Esophagus muscularis mucosa (tissue), 4 donors: ENCODE results near the gene ITGB6. TPM values are rescaled to one million over a fixed set of nuclear protein-coding genes. Genes with fewer than 3 reads are reported as not detected.

ENCODE experiments used
- DNase-seq: peaks from one replicate; pipeline ENCODE4 v3.0.0-alpha.2; 2017; ENCODE audit errors: extremely low spot score
- H3K27ac ChIP-seq, 4 donors: fragments of 200-600 bp; sonication (generic); replicated peaks in 1 of 4; 1 replicate in 3 of 4; 2 replicates in 1 of 4; pipeline ENCODE4 v1.5.1; 2016 to 2019; ENCODE audit warnings: mild to moderate bottlenecking in 1 of 4
- H3K27me3 ChIP-seq, 4 donors: fragments of 200-600 bp; sonication (generic); one replicate each; pipeline versions ENCODE4 v1.5.1 to v1.6.0; 2016 to 2019
- H3K36me3 ChIP-seq, 4 donors: fragments of 200-600 bp; sonication (generic); one replicate each; pipeline ENCODE4 v1.5.1; 2016 to 2019
- H3K4me1 ChIP-seq, 4 donors: fragments of 200-600 bp; sonication (generic); one replicate each; pipeline ENCODE4 v1.5.1; 2016 to 2019
- H3K4me3 ChIP-seq, 4 donors: fragments of 200-600 bp; sonication (generic); 1 replicate in 2 of 4; 2 replicates in 2 of 4; pipeline ENCODE4 v1.5.1; 2016 to 2019; ENCODE audit warnings: mild to moderate bottlenecking in 4 of 4, moderate library complexity in 1 of 4
- H3K9me3 ChIP-seq, 4 donors: fragments of 200-600 bp; sonication (generic); 1 replicate in 3 of 4; 2 replicates in 1 of 4; pipeline ENCODE4 v1.5.1; 2016 to 2019
- EP300 ChIP-seq: sonication (generic); formaldehyde crosslinking; IDR thresholded peaks from one replicate; pipeline ENCODE4 v1.6.1; 2017; ENCODE audit warnings: antibody characterized with exemption
- POLR2A ChIP-seq: fragments of 450-650 bp; IDR thresholded peaks from one replicate; pipeline ENCODE4 v1.6.1; 2017; ENCODE audit warnings: antibody characterized with exemption, moderate library complexity, mild to moderate bottlenecking, low read depth
- POLR2AphosphoS5 ChIP-seq, 2 donors: sonication (generic); formaldehyde crosslinking; IDR thresholded peaks; one replicate each; pipeline ENCODE4 v1.6.1; 2017; ENCODE audit warnings: antibody characterized with exemption in 2 of 2
- WGBS: methylation state at CpG from one replicate; pipeline ENCODE4 v1.1.5; 2018; 5-methylcytosine and 5-hydroxymethylcytosine counted together
- intact Hi-C: fragments of 100-400 bp; cut with DNase I; formaldehyde crosslinking; loops from one replicate; pipeline ENCODE4 v1.15.1; 2023
- total RNA-seq, 4 donors: library from RNA; depleted of rRNA; stranded (reverse); fragments of >200 nt; gene quantifications; one replicate each; pipeline versions ENCODE4 v1.1.0 to v1.2.1, GENCODE V29; 2016
- TF ChIP-seq, protein P1 (sequence below), 3 experiments: fragments of 200-600 bp in 2 of 3; fragments of 450-650 bp in 1 of 3; sonication (generic) in 2 of 3; IDR thresholded peaks; one replicate each; pipeline ENCODE4 v1.5.1; 2017 to 2019; ENCODE audit warnings: antibody characterized with exemption in 3 of 3, mild to moderate bottlenecking in 2 of 3, moderate library complexity in 1 of 3

The ITGB6 gene
- total RNA-seq, 4 donors from 2014 or later: 0.17 to 3.4 TPM; not detected in 2

DNA sequence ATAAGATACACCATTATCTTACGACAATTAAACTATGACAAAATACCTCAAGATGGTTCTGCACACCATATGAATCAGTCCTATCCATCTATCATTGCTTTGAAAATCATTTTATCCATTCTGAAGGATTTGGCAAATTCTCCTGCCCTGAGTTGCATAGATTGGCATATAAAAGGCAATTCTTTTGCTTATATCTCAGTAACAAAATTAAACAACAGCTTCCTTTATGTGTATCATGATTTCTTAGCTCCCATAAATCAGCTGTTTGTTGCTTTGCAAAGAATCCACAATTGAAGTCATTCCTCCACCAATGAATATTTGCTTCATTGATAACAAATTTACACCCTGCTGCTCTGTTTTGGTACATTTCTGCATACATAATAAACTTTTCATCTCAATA lies 61.7 kb downstream of the ITGB6 start:
- no peak overlapping the region for H3K27ac ChIP-seq
- no peaks in the 10 kb centered on the region for H3K9me3 ChIP-seq
- H3K4me1 ChIP-seq: no peaks in the 10 kb centered on the region
- TF ChIP-seq EP300 (no peak), POLR2A (no peak), POLR2AphosphoS5 (IDR thresholded peaks at IDR 0.05) (no peak)
- TF ChIP-seq, protein P1, sequence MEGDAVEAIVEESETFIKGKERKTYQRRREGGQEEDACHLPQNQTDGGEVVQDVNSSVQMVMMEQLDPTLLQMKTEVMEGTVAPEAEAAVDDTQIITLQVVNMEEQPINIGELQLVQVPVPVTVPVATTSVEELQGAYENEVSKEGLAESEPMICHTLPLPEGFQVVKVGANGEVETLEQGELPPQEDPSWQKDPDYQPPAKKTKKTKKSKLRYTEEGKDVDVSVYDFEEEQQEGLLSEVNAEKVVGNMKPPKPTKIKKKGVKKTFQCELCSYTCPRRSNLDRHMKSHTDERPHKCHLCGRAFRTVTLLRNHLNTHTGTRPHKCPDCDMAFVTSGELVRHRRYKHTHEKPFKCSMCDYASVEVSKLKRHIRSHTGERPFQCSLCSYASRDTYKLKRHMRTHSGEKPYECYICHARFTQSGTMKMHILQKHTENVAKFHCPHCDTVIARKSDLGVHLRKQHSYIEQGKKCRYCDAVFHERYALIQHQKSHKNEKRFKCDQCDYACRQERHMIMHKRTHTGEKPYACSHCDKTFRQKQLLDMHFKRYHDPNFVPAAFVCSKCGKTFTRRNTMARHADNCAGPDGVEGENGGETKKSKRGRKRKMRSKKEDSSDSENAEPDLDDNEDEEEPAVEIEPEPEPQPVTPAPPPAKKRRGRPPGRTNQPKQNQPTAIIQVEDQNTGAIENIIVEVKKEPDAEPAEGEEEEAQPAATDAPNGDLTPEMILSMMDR (IDR thresholded peaks at IDR 0.05): no peak
- no peaks in the 10 kb centered on the region for H3K27me3 ChIP-seq
- no peaks in the 10 kb centered on the region for H3K36me3 ChIP-seq
- no peak overlapping the region for H3K4me3 ChIP-seq
- intact Hi-C loops: no loop called here
- WGBS: 96% methylated on average over 1 of the region's 1 CpG
- no peak for DNase-seq

DNA sequence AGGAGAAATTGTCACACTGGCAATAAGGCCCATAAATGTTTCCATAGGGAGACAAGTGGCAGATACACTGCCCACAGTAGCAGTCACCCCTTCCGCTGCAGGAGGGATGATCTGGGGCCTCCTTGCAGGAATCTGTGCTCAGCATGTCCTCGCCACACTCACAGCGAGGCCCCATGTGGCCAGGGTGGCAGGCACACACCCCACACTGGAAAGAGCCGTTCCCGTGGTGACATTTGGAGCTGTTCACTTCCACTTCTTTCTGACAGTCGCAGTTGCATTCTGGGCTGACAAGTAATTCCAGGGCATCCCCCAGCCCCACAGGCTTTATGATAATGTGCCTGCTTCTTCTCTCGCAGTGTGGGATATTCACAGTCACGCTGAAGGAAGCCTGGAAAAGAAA lies 62.6 kb downstream of the ITGB6 start:
- H3K27me3 ChIP-seq: no peaks in the 10 kb centered on the region
- no peaks in the 10 kb centered on the region for H3K9me3 ChIP-seq
- TF ChIP-seq EP300 (no peak), POLR2AphosphoS5 (IDR thresholded peaks at IDR 0.05) (no peak), POLR2A (no peak)
- TF ChIP-seq, protein P1 (IDR thresholded peaks at IDR 0.05): no peak
- H3K36me3 ChIP-seq: no peaks in the 10 kb centered on the region
- H3K27ac ChIP-seq: no peak overlapping the region
- intact Hi-C loops: no loop called here
- no peak for DNase-seq
- no peaks in the 10 kb centered on the region for H3K4me1 ChIP-seq
- H3K4me3 ChIP-seq: no peak overlapping the region
- WGBS: 89% methylated on average over 6 of the region's 8 CpGs

DNA sequence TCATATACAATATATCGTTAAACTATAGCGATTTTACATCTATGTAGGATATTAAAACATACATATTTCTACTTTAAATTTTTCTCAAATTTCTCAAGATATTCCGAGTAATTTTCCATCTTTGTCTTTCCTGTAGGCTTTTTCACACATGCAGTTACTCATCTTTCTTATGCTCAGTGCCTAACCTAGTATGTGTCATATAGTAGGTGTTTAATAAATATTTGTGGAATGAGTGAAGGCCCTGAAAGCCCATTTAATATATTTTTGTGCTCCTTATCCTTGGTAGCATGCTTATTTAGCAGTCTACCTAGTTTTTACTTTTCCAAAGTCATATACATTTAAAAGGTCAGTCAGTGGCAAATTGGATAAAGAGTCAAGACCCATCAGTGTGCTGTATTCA lies 67.3 kb downstream of the ITGB6 start:
- TF ChIP-seq POLR2A (no peak), EP300 (no peak)
- TF ChIP-seq, protein P1 (IDR thresholded peaks at IDR 0.05): no peak
- intact Hi-C loops: no loop called here
- H3K27me3 ChIP-seq: no peaks in the 10 kb centered on the region

DNA sequence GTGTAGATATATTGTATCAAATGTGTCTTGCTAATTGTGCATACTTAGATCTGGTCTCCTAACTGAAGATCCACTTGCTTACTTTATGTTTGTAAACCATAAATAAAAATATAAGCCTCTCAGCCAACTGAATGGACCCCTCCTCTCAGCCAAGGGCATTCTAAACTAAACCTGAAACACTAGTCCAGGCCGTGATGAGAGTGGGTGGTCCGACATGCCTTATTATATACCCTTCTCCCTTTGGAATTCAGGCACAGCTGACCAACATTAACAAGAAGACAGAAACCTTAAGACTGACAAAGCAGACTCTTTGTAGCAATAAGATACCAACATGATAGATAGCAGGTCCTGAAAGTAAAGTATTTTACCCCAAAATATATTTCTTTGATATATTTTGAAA lies 73.3 kb downstream of the ITGB6 start:
- DNase-seq: no peak
- H3K4me1 ChIP-seq: no peaks in the 10 kb centered on the region
- H3K27ac ChIP-seq: no peak overlapping the region
- H3K4me3 ChIP-seq: no peak overlapping the region
- no peak for TF ChIP-seq EP300
- TF ChIP-seq POLR2AphosphoS5 (IDR thresholded peaks at IDR 0.05): no peak
- no peak for TF ChIP-seq POLR2A
- TF ChIP-seq, protein P1 (IDR thresholded peaks at IDR 0.05): no peak
- H3K27me3 ChIP-seq: no peaks in the 10 kb centered on the region
- H3K36me3 ChIP-seq: no peaks in the 10 kb centered on the region
- 85% methylated on average over 2 of the region's 2 CpGs for WGBS
- intact Hi-C loops: no loop called here
- no peaks in the 10 kb centered on the region for H3K9me3 ChIP-seq

More for the DNA sequence above, 67.3 kb downstream of the ITGB6 start:
- no peaks in the 10 kb centered on the region for H3K36me3 ChIP-seq
- H3K4me3 ChIP-seq: no peak overlapping the region
- no peak for DNase-seq
- no peak overlapping the region for H3K27ac ChIP-seq
- WGBS: 95% methylated on average over 3 of the region's 3 CpGs
- no peaks in the 10 kb centered on the region for H3K4me1 ChIP-seq
- no peaks in the 10 kb centered on the region for H3K9me3 ChIP-seq

DNA sequence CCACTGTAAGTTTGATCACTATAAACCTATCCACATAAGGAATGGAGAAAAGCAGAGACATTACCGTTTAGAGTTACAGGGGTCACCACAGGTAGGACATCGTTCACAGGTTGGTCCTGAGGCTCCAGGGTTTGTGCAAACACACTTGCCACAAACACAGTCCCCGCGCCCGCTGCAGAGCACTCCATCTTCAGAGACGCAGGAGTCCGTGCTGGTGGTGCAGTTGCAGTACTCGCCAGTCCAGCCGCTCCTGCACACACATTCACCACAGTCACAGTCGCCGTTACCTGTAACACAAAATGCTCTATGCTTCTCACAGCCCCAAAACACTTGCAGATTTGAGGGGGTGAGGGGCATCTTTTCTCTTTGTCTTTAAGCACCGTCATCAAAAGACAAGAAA lies 73.8 kb downstream of the ITGB6 start:
- Histone ChIP-seq H3K27me3 (no peaks in the 10 kb centered on the region), H3K4me3 (no peak overlapping the region), H3K27ac (no peak overlapping the region), H3K9me3 (no peaks in the 10 kb centered on the region), H3K36me3 (no peaks in the 10 kb centered on the region), H3K4me1 (no peaks in the 10 kb centered on the region)
- WGBS: 86% methylated on average over 12 of the region's 12 CpGs
- no peak for TF ChIP-seq EP300
- TF ChIP-seq, protein P1 (IDR thresholded peaks at IDR 0.05): no peak
- no peak for TF ChIP-seq POLR2A
- no peak for TF ChIP-seq POLR2AphosphoS5 (IDR thresholded peaks at IDR 0.05)
- no peak for DNase-seq
- intact Hi-C loops: no loop called here
